HG03159 (cell line): ENCODE data around the gene COL21A1.

Experiments
- ATAC-seq: cut with Tn5 transposase; IDR thresholded peaks from one replicate; pipeline ENCODE4 v1.9.1; 2021; ENCODE audit warnings: mild to moderate bottlenecking, moderate library complexity; ENCODE audit not compliant: unreplicated experiment

COL21A1 gene

GRCh38 chr6:56055081-56055704 lies 192.2 kb downstream of the COL21A1 start:
- ATAC-seq, result no peak

- ATAC-seq, result no peak
These were observed 196.2 kb downstream of the COL21A1 start for GRCh38 chr6:56051202-56051598.

- ATAC-seq, result no peak
These were observed 196.7 kb downstream of the COL21A1 start for GRCh38 chr6:56050530-56051201.

- ATAC-seq, result no peak
These were observed 198.8 kb downstream of the COL21A1 start for GRCh38 chr6:56048601-56049000.

GRCh38 chr6:56047931-56048540 lies 199.3 kb downstream of the COL21A1 start:
- ATAC-seq, result peak; percentile 49

- ATAC-seq, result no peak
These were observed 200.8 kb downstream of the COL21A1 start for GRCh38 chr6:56046576-56046975.

- no peak for ATAC-seq
These were observed 203.6 kb downstream of the COL21A1 start for GRCh38 chr6:56043761-56044160.

GRCh38 chr6:56043076-56043475 lies 204.3 kb downstream of the COL21A1 start:
- no peak for ATAC-seq

GRCh38 chr6:56041591-56041990 lies 205.8 kb downstream of the COL21A1 start:
- no peak for ATAC-seq

GRCh38 chr6:56040889-56041301 lies 206.5 kb downstream of the COL21A1 start:
- no peak for ATAC-seq

- ATAC-seq, result no peak
These were observed 207.2 kb downstream of the COL21A1 start for GRCh38 chr6:56040223-56040622.

GRCh38 chr6:56038764-56039163 lies 208.6 kb downstream of the COL21A1 start:
- ATAC-seq, result no peak

- no peak for ATAC-seq
These were observed 209.8 kb downstream of the COL21A1 start for GRCh38 chr6:56037601-56038000.

GRCh38 chr6:56036916-56037600 lies 210.3 kb downstream of the COL21A1 start:
- no peak for ATAC-seq

GRCh38 chr6:56033401-56033800 lies 214.0 kb downstream of the COL21A1 start:
- no peak for ATAC-seq

- no peak for ATAC-seq
These were observed 214.6 kb downstream of the COL21A1 start for GRCh38 chr6:56032715-56033260.

- no peak for ATAC-seq
These were observed 219.5 kb downstream of the COL21A1 start for GRCh38 chr6:56027865-56028264.

- no peak for ATAC-seq
These were observed 220.8 kb downstream of the COL21A1 start for GRCh38 chr6:56026455-56027180.

GRCh38 chr6:56025795-56026194 lies 221.6 kb downstream of the COL21A1 start:
- no peak for ATAC-seq

- ATAC-seq, result no peak
These were observed 222.4 kb downstream of the COL21A1 start for GRCh38 chr6:56024931-56025330.

GRCh38 chr6:56023829-56024228 lies 223.6 kb downstream of the COL21A1 start:
- no peak for ATAC-seq
